A549 (cell line): ENCODE data around the gene ASPA. TPM values are rescaled to one million over a fixed set of nuclear protein-coding genes. Genes with fewer than 3 reads are reported as not detected.

Experiments
- ATAC-seq, 2 experiments: fragments of 200-7000 bp in 1 of 2; fragments of >200 bp in 1 of 2; cut with Nextera tagmentation in 1 of 2; cut with Tn5 transposase in 1 of 2; 3 replicates each; pipeline versions ENCODE4 v1.8.0 to v1.9.1; 2018 to 2020; ENCODE audit warnings: mild to moderate bottlenecking in 1 of 2, moderate library complexity in 1 of 2
- CTCF ChIA-PET: fragments of 300-600 bp; sonication (Branson Sonifier 250); formaldehyde crosslinking; extraction: SDS; loops from one replicate; lab custom pipeline; 2021; ENCODE audit warnings: antibody characterized with exemption, inconsistent platforms; lab: Yijun Ruan, JAX
- POLR2A ChIA-PET: fragments of 350-600 bp; formaldehyde crosslinking; extraction: SDS; loops from one replicate; lab custom pipeline; 2021; ENCODE audit warnings: antibody characterized with exemption, inconsistent platforms; lab: Yijun Ruan, JAX
- DNase-seq, 2 experiments: peaks; one replicate each; pipeline versions ENCODE4 v3.0.0 to v3.0.0-alpha.2; 2011 to 2016; ENCODE audit warnings: low read depth in 1 of 2, low spot score in 1 of 2
- FAIRE-seq: peaks from 2 replicates; lab custom pipeline; 2011; peaks lifted over from hg19 to GRCh38; lab: Jason Lieb, UNC
- H3K27ac ChIP-seq, 2 experiments: fragments of >200 bp; sonication (Bioruptor Twin); formaldehyde crosslinking; 3 replicates each; pipeline ENCODE4 v1.5.1; 2016 to 2017
- H3K4me1 ChIP-seq: fragments of >200 bp; sonication (Bioruptor Twin); formaldehyde crosslinking; 3 replicates; pipeline ENCODE4 v1.6.1; 2016
- H3K4me2 ChIP-seq: fragments of >200 bp; sonication (Bioruptor Twin); formaldehyde crosslinking; 3 replicates; pipeline ENCODE4 v1.6.1; 2016
- H3K4me3 ChIP-seq: fragments of >200 bp; sonication (Bioruptor Twin); formaldehyde crosslinking; 3 replicates; pipeline ENCODE4 v1.5.1; 2016
- H3K9me3 ChIP-seq: fragments of >200 bp; sonication (Bioruptor Twin); formaldehyde crosslinking; 3 replicates; pipeline ENCODE4 v1.6.1; 2016
- BHLHE40 ChIP-seq: IDR thresholded peaks from 2 replicates; pipeline ENCODE4 v1.6.1; 2012; ENCODE audit warnings: low read depth, low read length, inconsistent platforms
- CTCF ChIP-seq: fragments of >200 bp; sonication (Bioruptor Twin); formaldehyde crosslinking; IDR thresholded peaks from 3 replicates; pipeline ENCODE4 v1.5.1; 2016
- EHF ChIP-seq: fragments of 250-450 bp; sonication (Bioruptor Pico); IDR thresholded peaks from 2 replicates; pipeline ENCODE4 v1.5.0; 2020; ENCODE audit warnings: mild to moderate bottlenecking
- FOXS1 ChIP-seq: fragments of 250-450 bp; sonication (Bioruptor Pico); IDR thresholded peaks from 2 replicates; pipeline ENCODE4 v1.5.0; 2020; ENCODE audit warnings: mild to moderate bottlenecking, moderate library complexity
- HOXA7 ChIP-seq: fragments of 250-450 bp; sonication (Bioruptor Pico); IDR thresholded peaks from 2 replicates; pipeline ENCODE4 v1.5.0; 2020; ENCODE audit warnings: mild to moderate bottlenecking, moderate library complexity
- HOXB13 ChIP-seq: fragments of 250-450 bp; sonication (Bioruptor Pico); IDR thresholded peaks from 2 replicates; pipeline ENCODE4 v1.5.0; 2020; ENCODE audit warnings: low read depth, mild to moderate bottlenecking, moderate library complexity
- MAZ ChIP-seq: fragments of 150-350 bp; IDR thresholded peaks from 2 replicates; pipeline ENCODE4 v1.6.1; 2014; ENCODE audit warnings: antibody characterized with exemption, low read depth, low read length, borderline replicate concordance
- RAD21 ChIP-seq, 2 experiments: fragments of >200 bp in 1 of 2; sonication (Bioruptor Twin) in 1 of 2; formaldehyde crosslinking in 1 of 2; IDR thresholded peaks in 1 of 2; conservative IDR thresholded peaks in 1 of 2; 2 replicates in 1 of 2; 3 replicates in 1 of 2; pipeline ENCODE4 v1.6.1; 2012 to 2018; ENCODE audit warnings: inconsistent platforms in 1 of 2
- RARB ChIP-seq: fragments of 250-450 bp; sonication (Bioruptor Pico); IDR thresholded peaks from 2 replicates; pipeline ENCODE4 v1.8.0; 2021; ENCODE audit warnings: mild to moderate bottlenecking, moderate library complexity
- TFCP2L1 ChIP-seq: fragments of 250-450 bp; sonication (Bioruptor Pico); IDR thresholded peaks from 2 replicates; pipeline ENCODE4 v1.5.0; 2021; ENCODE audit warnings: mild to moderate bottlenecking
- TP53 ChIP-seq: fragments of 250-450 bp; sonication (Bioruptor Pico); IDR thresholded peaks from 2 replicates; pipeline ENCODE4 v1.5.0; 2021; ENCODE audit warnings: mild to moderate bottlenecking, moderate library complexity
- USF2 ChIP-seq: fragments of 450-650 bp; IDR thresholded peaks from 2 replicates; pipeline ENCODE4 v1.6.1; 2014; ENCODE audit warnings: antibody characterized with exemption
- ZNF302 ChIP-seq: fragments of 250-450 bp; sonication (Bioruptor Pico); IDR thresholded peaks from 2 replicates; pipeline ENCODE4 v1.9.0; 2021; ENCODE audit warnings: inconsistent platforms, mild to moderate bottlenecking, moderate library complexity
- WGBS: methylation state at CpG from one replicate; pipeline ENCODE4 v1.1.6; 2017; ENCODE audit errors: missing lambda C conversion rate; 5-methylcytosine and 5-hydroxymethylcytosine counted together
- polyA plus RNA-seq, 4 experiments: library from polyadenylated mRNA; depleted of rRNA in 3 of 4; stranded (reverse); fragments of >200 nt; fragmentation: RNase III in 1 of 4; extraction: RNeasy Plus Mini Kit Qiagen cat#74134 plus additional on column Dnase treatment in 1 of 4; gene quantifications; 2 replicates in 3 of 4; 3 replicates in 1 of 4; pipeline ENCODE4 v1.2.3, GENCODE V29; 2011 to 2017
- TF ChIP-seq, protein P1 (sequence below): fragments of 200-600 bp; sonication (generic); IDR thresholded peaks from 2 replicates; pipeline ENCODE4 v1.6.1; 2016; ENCODE audit warnings: antibody characterized with exemption, mild to moderate bottlenecking, moderate library complexity
- TF ChIP-seq, protein P2 (sequence below): IDR thresholded peaks from 2 replicates; pipeline ENCODE4 v1.6.1; 2012

ASPA gene
- polyA plus RNA-seq, 2 of the 4 experiments (the other 2 are of a cell fraction): not detected

DNA sequence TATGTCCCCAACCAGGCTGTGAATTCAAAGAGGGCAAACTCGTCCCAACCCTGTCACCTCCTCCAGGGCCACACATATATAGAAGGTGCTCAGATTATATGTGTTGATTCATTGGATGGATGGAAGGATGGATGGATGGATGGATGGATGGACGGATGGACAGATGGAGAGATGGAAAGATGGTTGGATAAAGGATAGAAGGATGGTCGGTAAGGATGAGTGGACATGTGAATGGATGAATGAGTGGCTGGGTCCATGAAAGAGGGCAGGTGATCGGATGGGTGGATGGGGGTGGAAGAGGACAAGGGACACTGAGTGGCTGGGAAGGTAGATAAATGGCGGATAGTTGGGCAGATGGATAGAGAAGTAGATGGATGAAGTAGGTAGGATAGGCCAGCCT, 51.7 kb downstream of the ASPA start (continued):
- TF ChIP-seq, protein P1, sequence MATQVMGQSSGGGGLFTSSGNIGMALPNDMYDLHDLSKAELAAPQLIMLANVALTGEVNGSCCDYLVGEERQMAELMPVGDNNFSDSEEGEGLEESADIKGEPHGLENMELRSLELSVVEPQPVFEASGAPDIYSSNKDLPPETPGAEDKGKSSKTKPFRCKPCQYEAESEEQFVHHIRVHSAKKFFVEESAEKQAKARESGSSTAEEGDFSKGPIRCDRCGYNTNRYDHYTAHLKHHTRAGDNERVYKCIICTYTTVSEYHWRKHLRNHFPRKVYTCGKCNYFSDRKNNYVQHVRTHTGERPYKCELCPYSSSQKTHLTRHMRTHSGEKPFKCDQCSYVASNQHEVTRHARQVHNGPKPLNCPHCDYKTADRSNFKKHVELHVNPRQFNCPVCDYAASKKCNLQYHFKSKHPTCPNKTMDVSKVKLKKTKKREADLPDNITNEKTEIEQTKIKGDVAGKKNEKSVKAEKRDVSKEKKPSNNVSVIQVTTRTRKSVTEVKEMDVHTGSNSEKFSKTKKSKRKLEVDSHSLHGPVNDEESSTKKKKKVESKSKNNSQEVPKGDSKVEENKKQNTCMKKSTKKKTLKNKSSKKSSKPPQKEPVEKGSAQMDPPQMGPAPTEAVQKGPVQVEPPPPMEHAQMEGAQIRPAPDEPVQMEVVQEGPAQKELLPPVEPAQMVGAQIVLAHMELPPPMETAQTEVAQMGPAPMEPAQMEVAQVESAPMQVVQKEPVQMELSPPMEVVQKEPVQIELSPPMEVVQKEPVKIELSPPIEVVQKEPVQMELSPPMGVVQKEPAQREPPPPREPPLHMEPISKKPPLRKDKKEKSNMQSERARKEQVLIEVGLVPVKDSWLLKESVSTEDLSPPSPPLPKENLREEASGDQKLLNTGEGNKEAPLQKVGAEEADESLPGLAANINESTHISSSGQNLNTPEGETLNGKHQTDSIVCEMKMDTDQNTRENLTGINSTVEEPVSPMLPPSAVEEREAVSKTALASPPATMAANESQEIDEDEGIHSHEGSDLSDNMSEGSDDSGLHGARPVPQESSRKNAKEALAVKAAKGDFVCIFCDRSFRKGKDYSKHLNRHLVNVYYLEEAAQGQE: no peak
- TF ChIP-seq FOXS1 (CRISPR knock-in tag): no peak
- TF ChIP-seq, protein P2, sequence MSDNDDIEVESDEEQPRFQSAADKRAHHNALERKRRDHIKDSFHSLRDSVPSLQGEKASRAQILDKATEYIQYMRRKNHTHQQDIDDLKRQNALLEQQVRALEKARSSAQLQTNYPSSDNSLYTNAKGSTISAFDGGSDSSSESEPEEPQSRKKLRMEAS: no peak

- H3K4me2 ChIP-seq: no peak overlapping the region
- H3K9me3 ChIP-seq: no peaks in the 10 kb centered on the region
- 72% methylated on average over 8 of the region's 8 CpGs for WGBS
- H3K27ac ChIP-seq: no peak overlapping the region
- TF ChIP-seq HOXB13 (CRISPR knock-in tag): no peak
- TF ChIP-seq BHLHE40: no peak
- no peak for TF ChIP-seq USF2
- no peak for TF ChIP-seq TFCP2L1 (CRISPR knock-in tag)
- no peak for TF ChIP-seq RAD21 (conservative IDR thresholded peaks at IDR 0.05 in 1 of 2, IDR thresholded peaks at IDR 0.05 in 1 of 2)
- TF ChIP-seq ZNF302 (CRISPR knock-in tag): no peak
- TF ChIP-seq HOXA7 (CRISPR knock-in tag): no peak
- TF ChIP-seq CTCF: no peak
- TF ChIP-seq RARB (CRISPR knock-in tag): no peak
- H3K4me1 ChIP-seq: no peaks in the 10 kb centered on the region
- ATAC-seq: no peak
- ChIA-PET CTCF (interaction anchor here (0.6 kb wide), 1 partner anchor 245 kb away, joined by 3 read pairs; no protein-coding TSS in a partner anchor), POLR2A (no interaction called here)
- DNase-seq: no peak
- H3K4me3 ChIP-seq: no peak overlapping the region
- no peak for FAIRE-seq
These were observed 52.1 kb downstream of the ASPA start for GRCh38 chr17:3527896-3528295.

DNA sequence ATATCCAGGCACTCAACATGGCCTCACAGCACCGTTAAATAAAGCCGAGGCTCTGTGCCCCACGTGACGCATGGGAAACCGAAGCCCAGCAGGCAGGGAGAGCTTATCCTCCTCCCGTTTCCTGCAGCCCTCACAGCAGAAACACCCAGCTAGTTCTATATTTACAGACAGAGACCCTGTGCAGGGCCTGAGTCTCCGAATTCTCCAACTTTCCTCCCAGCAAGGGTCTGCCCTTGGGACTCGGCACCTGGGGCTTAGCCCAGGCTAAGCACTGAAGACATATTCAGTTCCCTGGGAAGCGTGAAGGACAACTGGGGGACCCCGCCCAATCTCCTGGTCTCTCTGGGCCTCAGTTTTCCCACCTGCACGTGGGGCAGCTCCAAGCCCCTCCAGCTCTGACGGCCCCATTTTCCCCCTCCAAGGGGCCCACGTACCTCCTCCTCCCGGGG, 52.6 kb downstream of the ASPA start:
- Histone ChIP-seq H3K27ac (no peak overlapping the region), H3K9me3 (no peaks in the 10 kb centered on the region), H3K4me1 (no peaks in the 10 kb centered on the region), H3K4me2 (no peak overlapping the region), H3K4me3 (no peak overlapping the region)
- ChIA-PET CTCF (no interaction called here), POLR2A (interaction anchor here (0.6 kb wide), 1 partner anchor 1982 kb away, joined by 4 read pairs; no protein-coding TSS in a partner anchor)
- TF ChIP-seq EHF: no peak
- no peak for TF ChIP-seq MAZ
- TF ChIP-seq HOXA7 (CRISPR knock-in tag): no peak
- no peak for TF ChIP-seq TP53 (CRISPR knock-in tag)
- no peak for TF ChIP-seq RAD21 (conservative IDR thresholded peaks at IDR 0.05 in 1 of 2, IDR thresholded peaks at IDR 0.05 in 1 of 2)
- TF ChIP-seq BHLHE40: no peak
- 73% methylated on average over 14 of the region's 14 CpGs for WGBS
- DNase-seq (no peak), FAIRE-seq (no peak), ATAC-seq (no peak)
